Urothelium cell line (cell line): ENCODE measurements around the gene ADAM21.
"Not testable (repeated sequence)": the region's sequence is repeated elsewhere in the genome, so short reads cannot be mapped to it uniquely, and the experiment has no call there.

Source experiments
- DNase-seq: peaks from one replicate; pipeline ENCODE4 v3.0.0; 2011; ENCODE audit warnings: low spot score, mixed read lengths
- FAIRE-seq: peaks from 2 replicates; lab custom pipeline; 2011; peaks lifted over from hg19 to GRCh38; lab: Jason Lieb, UNC

ADAM21 gene

DNA sequence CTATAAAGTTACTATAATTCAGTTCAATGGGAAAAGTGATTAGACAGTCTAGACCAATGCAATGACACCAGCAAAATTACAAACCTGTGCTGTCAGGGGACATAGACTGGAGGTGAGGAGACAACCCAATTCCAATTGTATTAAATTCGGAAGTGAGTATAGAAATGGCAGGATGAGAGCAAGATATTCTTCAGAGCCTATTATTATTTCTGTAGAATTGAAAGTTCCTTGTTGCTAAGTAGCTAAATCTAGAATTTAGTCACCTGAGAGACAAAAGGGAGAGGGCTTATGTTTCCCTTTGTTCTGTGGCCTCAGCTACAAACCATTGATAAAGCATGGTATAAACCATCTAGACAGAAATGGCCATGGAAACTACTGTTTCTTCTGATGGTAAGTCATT, at the start of gene ADAM21:
Gene ADAM21 (plus strand): TSS at position 301 of the 400 bp plus-strand sequence. CDS start 5,326 bp downstream, outside the sequence.
- DNase-seq (no peak), FAIRE-seq (peak; percentile 9)

DNA sequence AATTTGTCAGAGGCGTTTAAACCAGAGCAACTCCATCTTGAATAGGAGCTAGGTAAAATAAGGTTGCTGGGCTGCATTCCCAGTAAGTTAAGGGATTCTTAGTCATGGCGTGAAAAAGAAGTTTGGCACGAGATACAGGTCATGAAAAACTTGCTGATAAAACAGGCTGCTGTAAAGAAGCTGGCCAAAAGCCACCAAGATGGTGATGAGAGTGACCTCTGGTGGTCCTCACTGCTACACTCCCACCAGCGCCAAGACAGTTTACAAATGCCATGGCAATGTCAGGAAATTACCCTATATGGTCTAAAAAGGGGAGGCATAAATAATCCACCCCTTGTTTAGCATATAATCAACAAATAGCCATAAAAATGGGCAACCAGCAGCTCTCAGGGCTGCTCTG, 48.6 kb upstream of the ADAM21 start:
- FAIRE-seq, DNase-seq: not testable (repeated sequence)

DNA sequence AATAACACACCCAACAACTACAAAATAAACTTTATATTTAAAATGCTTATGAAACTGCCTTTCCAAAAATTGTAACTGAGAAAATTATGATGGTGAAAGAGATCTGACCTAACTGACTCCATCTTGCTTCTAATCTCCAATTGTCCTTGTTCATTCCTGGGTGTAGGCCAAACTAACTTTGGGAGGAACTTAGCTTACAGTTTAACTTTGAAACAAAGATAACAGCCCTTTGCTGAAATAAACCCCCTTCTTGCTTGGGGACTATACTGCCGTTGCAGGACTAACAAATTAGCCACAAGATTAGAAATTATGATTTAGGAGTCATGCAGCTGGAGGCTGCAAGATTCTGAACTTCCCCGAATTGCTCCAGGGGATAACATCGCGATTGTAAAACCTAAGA, 45.8 kb upstream of the ADAM21 start:
- peak; percentile 88 for FAIRE-seq
- not testable (repeated sequence) for DNase-seq

DNA sequence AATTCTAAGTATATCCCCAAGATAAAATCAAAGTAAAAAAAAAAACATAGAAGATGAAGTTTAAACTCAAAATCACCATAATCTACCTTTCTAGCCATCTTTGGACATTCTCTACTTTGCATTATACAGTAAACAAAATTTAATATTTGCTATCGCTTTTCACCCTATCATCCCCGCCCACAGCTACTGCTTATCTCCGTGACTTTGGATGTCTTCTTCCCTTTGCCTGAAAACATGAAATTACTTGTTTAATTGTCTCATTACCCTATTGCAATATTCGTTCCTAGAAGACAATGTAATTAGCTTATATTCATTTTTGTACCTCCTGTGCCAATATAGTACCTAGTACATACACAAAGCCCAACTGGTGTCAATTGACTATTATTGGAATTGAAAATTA, 44.4 kb upstream of the ADAM21 start:
- DNase-seq (no peak), FAIRE-seq (no peak)

DNA sequence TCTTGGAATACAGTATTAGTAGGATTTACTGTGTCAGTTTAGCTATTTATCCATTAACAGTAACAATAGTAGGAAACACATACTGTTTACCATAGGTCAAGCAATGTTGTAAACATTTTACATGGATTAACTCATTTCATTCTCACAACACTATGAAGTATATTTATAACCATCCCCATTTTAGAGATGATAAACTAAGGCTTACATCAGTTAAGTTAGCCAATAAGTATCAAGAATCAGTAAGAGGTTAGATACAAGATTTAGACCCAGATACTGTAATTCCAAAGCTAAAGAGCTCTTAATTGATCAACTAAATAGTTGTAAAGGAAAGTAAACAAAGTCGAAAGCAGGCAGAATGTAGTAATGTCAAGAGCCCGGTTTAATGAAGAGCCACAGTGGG, 36.2 kb upstream of the ADAM21 start:
- DNase-seq (no peak), FAIRE-seq (no peak)

DNA sequence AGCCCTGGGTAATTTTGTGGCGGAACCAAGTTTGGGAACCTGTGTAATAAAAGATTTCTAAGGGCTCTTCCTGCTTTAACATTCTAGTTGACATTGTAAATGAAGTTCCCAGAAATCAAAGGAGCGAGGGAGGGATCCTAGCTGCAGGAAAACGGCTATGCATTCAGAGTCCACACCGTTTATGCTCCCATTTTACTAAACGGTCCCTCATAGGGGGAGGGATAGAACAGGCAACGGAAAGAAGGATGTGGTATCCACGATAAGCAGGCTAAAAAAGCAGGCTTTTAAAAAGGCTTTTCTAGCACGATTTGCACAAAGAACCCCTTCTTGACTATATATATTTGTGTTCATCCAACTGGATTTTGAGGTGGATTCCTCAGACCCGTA, 35.6 kb upstream of the ADAM21 start:
- peak; percentile 20 for FAIRE-seq
- peak; percentile 32 for DNase-seq

DNA sequence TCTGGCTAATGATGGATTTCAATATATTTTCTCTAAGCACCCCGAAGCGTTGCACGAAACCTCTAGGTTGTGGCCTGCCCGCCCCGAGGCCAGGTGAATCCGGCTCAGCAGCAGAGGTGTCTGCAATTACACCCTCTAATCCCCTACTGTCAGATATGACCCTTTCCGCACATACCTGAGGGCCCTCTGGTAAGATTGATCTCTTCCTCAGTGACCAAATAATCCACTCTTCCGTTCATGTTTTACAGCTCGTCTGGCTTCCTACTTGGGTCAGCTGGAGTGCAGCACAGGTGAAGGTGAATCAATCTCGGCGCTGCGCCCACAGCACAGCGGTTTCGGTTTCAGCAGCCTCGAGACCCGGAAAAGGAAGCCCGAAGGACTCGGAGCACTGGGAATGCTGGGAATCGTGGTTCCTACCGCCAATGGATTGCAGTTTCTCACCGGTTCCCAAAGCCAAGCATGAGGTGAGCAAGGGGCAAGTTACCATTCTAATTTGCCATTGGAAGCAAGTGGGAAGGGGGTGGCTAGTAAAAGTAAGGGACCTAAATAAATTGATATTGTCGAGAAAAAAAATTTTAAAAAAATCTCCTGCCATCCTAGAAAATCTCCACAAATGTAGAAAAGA, 35.1 kb upstream of the ADAM21 start, which contains the start of gene SYNJ2BP:
Gene SYNJ2BP (minus strand): TSS at position 366 of the 625 bp plus-strand sequence. CDS start 127 bp downstream, at position 239.
- peak; percentile 99 for FAIRE-seq
- DNase-seq: peak; percentile 97

DNA sequence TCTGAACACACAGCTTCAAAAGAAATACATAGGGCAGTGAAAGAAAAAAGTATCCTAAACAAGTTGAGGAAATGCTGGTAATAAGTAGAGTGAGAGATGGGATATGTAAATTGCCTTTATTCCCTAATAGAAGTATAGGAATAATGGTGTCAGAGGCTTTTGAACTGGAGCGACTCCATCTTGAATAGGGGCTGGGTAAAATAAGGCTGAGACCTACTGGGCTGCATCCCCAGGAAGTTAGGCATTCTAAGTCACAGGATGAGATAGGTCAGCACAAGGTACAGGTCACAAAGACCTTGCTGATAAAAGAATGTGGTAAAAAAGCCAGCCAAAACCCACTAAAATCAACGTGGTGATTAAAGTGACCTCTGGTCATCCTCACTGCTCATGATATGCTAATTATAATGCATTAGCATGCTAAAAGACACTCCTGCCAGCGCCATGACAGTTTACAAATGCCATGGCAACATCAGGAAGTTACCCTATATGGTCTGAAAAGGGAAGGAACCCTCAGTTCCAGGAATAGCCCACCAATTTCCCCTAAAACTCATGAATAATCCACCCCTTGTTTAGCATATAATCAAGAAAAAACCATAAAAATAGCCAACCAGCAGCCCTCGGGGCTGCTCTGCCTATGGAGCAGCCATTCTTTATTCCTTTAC, 32.6 kb upstream of the ADAM21 start:
- FAIRE-seq: peak; percentile 46
- DNase-seq: not testable (repeated sequence)

DNA sequence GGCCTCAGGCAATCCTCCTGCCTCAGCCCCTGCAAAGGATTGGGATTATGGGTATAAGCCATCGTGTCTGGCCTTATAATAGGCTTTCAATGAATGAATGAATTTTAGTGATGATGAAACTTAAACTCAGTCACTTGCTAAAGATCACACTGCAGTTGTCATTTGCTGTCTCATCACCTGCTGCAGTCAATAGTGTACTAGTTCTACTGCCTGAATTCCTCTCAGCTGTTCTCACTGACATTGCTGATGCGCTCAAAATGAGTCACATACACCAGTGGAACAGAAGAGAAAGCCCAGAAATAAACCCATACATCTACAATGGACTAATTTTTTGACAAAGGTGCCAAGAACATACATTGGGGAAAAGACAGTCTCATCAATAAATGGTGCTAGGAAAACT, 29.4 kb upstream of the ADAM21 start:
- DNase-seq: no peak

DNA sequence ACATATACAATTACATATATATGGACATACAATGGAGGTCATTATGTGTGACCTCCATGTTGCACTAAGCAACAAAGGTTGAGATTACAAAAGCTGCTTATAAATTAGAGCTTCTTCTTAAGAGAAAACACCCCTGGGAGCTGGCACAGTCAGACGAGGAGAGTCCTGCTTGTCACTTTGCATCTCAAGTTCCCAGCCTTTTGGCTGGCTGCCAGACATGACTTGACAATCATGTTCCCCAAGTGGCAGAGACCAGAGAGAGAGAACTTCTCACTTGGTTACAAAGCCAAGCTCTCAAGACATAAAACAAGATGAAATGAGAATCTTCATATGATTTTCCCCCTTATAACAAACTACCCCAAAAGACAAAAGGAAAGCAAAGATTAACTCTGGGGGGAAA, 26.6 kb upstream of the ADAM21 start:
- FAIRE-seq: no peak

More for the DNA sequence above, 29.4 kb upstream of the ADAM21 start:
- FAIRE-seq: peak; percentile 46

DNA sequence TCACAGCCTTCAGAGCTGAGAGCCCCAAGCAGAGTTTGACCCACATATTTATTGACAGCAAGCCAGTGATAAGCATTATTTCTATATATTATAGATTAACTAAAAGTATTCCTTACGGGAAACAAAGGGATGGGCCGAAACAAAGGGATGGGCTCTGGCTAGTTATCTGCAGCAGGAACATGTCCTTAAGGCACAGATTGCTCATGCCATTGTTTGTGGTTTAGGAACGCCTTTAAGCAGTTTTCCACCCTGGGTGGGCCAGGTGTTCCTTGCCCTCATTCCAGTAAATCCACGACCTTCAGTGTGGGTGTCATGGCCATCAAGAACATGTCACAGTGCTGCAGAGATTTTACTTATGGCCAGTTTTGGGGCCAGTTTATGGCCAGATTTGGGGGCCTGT, 25.4 kb upstream of the ADAM21 start:
- not testable (repeated sequence) for DNase-seq, FAIRE-seq

More for the DNA sequence above, 26.6 kb upstream of the ADAM21 start:
- DNase-seq: no peak

DNA sequence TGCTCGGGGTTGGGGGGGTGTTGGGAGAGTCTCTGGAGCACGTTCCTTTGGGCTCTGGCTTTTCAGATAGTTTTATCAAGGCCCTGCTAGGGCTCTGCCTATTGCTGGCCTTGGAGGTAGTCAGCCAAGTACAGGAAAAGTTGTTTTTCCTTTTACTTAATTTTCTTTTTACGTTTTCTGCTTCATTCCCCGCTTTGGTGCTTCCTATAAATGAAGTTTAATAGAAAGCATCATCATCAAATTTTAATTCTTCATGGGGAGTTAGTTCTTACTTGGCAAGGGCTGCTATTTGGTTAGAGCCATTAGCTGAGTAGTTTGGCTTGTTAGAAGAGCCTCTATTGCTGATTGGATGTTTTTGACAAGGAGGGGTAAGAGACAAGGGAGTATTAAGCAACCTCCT, 15.1 kb upstream of the ADAM21 start:
- DNase-seq (no peak), FAIRE-seq (no peak)

DNA sequence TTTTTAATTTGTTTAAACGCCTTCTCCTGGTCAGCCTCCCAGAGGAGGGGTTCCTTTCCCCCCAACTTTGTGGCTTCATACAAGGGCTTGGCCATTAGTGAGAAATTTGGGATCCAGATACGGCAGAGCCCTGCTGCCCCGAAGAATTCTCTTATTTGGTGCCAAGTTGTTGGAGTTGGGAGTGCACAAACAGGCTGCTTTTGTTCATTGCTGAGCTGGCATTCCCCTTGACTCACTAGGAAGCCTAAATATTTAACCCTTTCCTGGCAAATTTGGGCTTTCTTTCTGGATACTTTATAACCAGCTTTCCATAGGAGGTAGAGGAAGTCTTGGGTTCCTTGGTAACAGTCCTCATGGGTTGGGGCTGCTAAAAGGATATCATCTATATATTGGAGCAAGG, 10.3 kb upstream of the ADAM21 start:
- DNase-seq: peak; percentile 53
- no peak for FAIRE-seq

DNA sequence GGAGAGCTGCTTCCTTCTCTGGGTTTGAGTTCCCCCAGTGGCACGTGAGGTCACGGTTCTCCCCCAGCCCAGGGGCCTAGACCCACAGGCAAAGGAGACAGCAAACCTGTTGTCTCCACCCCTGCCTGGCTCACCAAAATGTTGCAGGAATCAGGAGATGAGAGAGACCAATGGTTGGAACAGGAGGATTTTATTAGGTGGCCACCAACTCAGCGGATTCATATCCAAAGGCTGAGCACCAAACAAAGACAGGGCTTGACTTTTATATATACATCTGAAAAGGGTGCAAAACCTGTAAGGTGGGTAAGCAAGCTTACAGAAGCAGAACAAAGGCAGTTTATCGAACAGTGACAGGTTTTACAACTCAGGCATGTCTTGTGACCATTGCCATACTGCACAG, 9.2 kb upstream of the ADAM21 start:
- FAIRE-seq (peak; percentile 88), DNase-seq (no peak)

DNA sequence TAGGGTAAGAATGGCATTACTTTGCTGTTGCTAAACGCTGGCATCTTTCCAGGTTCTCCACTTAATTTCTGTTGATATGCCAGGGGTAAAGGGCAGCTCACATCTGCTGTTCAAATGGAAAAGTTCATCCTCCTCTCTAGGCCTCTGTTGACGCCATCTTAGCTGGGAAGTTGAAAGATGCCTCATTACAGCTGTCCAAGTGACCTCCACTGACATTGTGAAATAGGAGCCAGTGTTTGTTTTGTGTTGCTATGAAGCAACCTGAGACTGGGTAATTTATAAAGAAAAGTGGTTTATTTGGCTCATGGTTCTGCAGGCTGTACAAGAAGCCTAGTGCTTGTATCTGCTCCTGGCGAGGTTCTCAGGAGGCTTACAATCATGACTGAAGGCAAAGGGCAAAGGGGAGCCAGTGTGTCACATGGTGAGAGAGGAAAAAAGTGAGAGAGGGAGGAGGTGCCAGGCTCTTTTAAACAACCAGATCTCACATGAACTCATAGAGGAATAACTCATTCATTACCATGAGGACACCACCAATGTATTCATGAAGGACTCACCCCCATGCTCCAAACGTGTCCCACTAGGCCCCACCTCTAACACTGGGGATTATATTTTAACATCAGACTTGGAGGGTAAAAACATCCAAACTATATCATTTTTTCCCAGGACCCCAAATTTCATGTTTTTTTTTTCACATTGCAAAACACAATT, 3.2 kb upstream of the ADAM21 start:
- no peak for DNase-seq
- FAIRE-seq: peak; percentile 9

DNA sequence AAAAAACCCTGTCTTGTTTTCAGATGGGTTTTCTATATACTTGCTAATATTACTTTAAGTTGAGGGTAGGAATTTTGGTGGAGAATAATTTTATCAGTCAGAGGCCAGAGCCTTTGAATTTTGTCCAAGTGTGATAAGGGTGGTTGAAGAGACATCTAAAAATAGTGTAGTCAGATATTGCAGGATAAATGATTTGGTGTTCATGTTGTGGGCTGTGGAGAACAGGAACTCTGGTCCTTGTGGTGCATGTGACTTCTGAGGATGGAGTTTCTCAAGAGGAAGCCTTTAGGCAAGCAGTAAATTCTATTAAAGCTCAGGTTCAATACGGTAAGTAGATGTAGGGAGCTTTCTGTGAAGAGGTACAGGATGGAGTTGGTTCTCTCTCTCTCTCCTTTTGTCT, 2.8 kb downstream of the ADAM21 start:
- DNase-seq (no peak), FAIRE-seq (no peak)

DNA sequence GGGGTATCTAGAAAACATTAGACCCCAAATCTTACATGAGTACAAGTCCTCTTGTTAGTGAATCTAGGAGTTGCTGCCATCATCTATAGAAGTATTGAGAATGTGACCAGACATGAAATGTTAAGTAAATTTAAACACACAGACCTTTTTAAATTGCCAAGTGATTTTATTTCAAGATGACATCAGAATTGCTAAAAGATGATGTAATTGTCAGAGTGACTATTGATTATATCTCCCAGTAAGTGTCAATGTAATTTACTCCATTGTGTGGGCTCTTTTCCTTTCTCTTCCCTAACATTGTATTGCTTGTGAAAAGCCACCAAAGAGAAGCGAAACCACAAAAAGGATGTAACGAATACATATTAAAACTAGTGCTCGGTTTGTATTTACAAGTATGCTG, 16.8 kb downstream of the ADAM21 start:
- DNase-seq (no peak), FAIRE-seq (no peak)

DNA sequence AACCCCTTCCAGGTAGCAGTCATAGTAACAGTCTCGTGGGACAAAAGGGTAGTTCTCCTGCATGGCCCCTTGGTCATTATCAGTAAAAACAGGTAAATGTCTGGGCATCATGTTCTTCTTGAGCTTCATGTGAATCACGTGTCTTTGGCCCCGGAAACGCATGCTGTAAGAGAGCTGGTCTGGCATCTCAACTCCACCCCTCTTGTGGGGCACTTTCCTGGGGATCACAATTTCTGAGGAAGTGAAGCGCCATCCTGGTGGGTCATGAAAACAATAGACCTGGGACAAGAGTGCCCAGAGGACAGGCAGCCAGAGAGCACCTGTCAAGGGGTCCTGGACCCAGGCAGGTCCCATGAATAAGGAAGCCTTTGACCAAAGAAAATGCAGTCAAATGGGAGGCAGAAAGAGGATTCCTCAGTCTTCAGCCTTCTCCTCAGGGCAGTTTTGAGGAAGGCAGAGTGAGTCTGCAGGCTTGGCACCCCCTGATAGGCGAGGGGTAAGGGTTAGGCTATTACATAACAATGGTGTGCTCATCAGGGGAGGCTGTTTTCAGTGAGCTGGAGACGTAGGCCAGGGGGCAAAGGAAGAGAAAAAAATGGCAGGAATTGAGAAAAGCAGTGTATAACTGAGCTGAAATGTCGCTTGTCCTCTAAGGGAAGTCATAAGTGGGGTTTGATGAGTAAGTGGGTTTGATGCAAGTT, 19.0 kb downstream of the ADAM21 start:
- DNase-seq: not testable (repeated sequence)
- FAIRE-seq: peak; percentile 90

DNA sequence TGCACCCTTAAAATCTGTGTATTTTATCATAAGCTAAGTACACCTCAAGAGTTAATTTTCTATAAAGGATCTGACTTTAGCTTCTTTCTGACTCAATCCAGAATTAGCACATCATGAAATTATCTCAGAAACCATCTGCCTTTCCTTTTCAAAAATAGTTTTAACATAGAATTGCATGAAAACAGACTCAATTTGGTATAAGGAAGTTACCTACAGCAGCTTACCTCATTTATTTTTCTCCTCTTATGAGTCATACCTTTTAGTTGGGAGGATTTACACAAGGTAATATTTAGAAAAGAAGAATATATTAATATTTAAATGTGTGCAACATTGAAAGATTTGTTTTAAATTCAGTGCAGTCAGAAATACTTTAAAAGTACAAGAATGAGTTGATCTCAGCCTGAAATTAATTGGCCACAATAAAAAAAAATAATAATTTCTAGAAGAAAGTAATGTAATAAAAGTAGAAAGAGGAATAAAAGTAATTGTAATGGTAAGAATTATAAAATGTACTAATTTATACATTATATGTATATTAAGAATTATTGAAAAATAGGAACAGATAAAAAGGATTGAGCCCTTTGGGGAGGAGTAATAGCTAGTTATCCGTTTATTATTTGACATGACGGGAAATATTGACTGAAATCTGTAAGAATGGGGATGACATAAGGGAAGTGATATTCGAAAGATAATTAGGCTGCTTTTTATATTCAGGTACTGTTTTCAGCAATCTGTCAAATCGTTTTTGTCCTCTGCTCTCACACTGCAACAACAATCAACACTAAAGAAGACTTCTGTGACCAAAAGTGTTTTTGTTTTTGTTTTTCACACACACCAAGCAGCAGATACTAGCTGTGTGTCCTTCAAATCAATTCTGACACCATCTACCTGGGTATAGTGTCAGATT, 20.5 kb downstream of the ADAM21 start:
- DNase-seq: no peak
- FAIRE-seq: peak; percentile 78

DNA sequence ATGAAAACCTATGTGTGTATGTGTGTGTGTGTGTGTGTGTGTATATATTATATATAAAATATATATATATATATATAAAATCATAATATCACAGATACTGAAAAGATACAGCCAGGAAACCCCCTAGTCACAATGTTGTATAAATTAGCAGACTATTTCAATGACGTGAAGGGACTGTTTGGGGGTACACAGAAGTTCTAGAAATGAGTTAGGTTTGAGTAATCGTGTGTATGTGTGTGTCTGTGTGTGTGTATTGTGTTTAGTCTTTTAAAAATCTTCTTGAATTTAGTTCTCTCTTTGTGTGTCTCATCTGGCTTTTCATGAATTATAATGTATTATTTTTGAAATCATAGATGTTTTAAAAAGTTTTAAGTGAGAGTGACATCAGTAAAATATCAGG, 21.9 kb downstream of the ADAM21 start:
- DNase-seq (no peak), FAIRE-seq (no peak)
